ENCODE data around the gene RIPPLY3. TPM values are rescaled to one million over a fixed set of nuclear protein-coding genes. Genes with fewer than 3 reads are reported as not detected.
A peak's percentile ranks its signal among the peaks of the same experiment; 100 is the strongest.

The RIPPLY3 gene
- total and polyA plus RNA-seq, 2 of the 13 experiments (the other 11 are each of a cell fraction or from before 2014, with no cell fraction given): 0.09 to 2.9 TPM

GRCh38 chr21:37044643-37045042, 38.1 kb downstream of the RIPPLY3 start:
- no peak for ATAC-seq
- no TSS peak for BruUV-seq (replicated peaks)
- WGBS (ENCODE audit: low lambda C conversion rate): 77% methylated on average over 3 of the region's 3 CpGs
- no peaks in the 10 kb centered on the region for H3K9me3 ChIP-seq (ENCODE audit: low read length)
- no peak overlapping the region for H3K4me3 ChIP-seq (replicated peaks in 1 of 3; ENCODE audit: insufficient read depth in 1 of 3, low read depth in 2 of 3, low read length in 3 of 3)
- no peaks in the 10 kb centered on the region for H3K79me2 ChIP-seq (ENCODE audit: insufficient read depth, low read length)
- CTCF ChIA-PET (ENCODE audit: low intra/inter-chr PET ratio, low total read pairs): no interaction called here
- H2AFZ ChIP-seq (ENCODE audit: low read length): no peak overlapping the region
- H3K9ac ChIP-seq (ENCODE audit: insufficient read depth, low read depth, low read length): no peak overlapping the region
- H3K4me2 ChIP-seq (ENCODE audit: low read depth, low read length): no peak overlapping the region
- H3K27me3 ChIP-seq (ENCODE audit: control insufficient read depth in 1 of 2, insufficient read depth in 2 of 2, low read length in 2 of 2): peaks cover 0 to 2% of the 10 kb centered on the region in 2 experiments; a peak in 1 of 5 replicates
- H3K4me1 ChIP-seq (ENCODE audit: insufficient read depth, low read length): peaks cover 53% of the 10 kb centered on the region
- no peak overlapping the region for H3K27ac ChIP-seq (ENCODE audit: extremely low read length, insufficient read depth, low read length)
- no peak for FAIRE-seq
- TF ChIP-seq HMGXB3 (CRISPR knock-in tag; IDR thresholded peaks at IDR 0.05; ENCODE audit: borderline replicate concordance): no peak
- peak; percentile 84 for TF ChIP-seq ZKSCAN1 (IDR thresholded peaks at IDR 0.05; ENCODE audit: low read length)
- no peak for TF ChIP-seq RELA (CRISPR knock-in tag; IDR thresholded peaks at IDR 0.05)
- no peak for TF ChIP-seq ISX (CRISPR knock-in tag; conservative IDR thresholded peaks at IDR 0.05)
- POLR2A ChIA-PET: no interaction called here
- in situ Hi-C loops (cut with HindIII; ENCODE audit: extremely low pct_ligation_motif_present, low pct_unique_long_range_greater_than_20kb) (no loop called here), intact Hi-C loops (cut with micrococcal nuclease; ENCODE audit: unreplicated experiment) (no loop called here)
- no peaks in the 10 kb centered on the region for H4K20me1 ChIP-seq (ENCODE audit: insufficient read depth, low read length)
- H3K36me3 ChIP-seq (replicated peaks in 1 of 2; ENCODE audit: control insufficient read depth in 1 of 2, insufficient read depth in 2 of 2, low read length in 2 of 2): no peaks in the 10 kb centered on the region
- no peak for DNase-seq (ENCODE audit: low spot score)

- ChIA-PET POLR2A (no interaction called here), CTCF (ENCODE audit: low intra/inter-chr PET ratio, low total read pairs) (no interaction called here)
- no peaks in the 10 kb centered on the region for H3K9me3 ChIP-seq (ENCODE audit: low read length)
- intact Hi-C loops (cut with micrococcal nuclease; ENCODE audit: unreplicated experiment): no loop called here
- FAIRE-seq (no peak), DNase-seq (ENCODE audit: low spot score) (no peak), ATAC-seq (no peak)
- no peak overlapping the region for H3K4me3 ChIP-seq (replicated peaks in 1 of 3; ENCODE audit: insufficient read depth in 1 of 3, low read depth in 2 of 3, low read length in 3 of 3)
- WGBS (ENCODE audit: low lambda C conversion rate): 61% methylated on average over 5 of the region's 6 CpGs
- peaks cover 58% of the 10 kb centered on the region for H3K4me1 ChIP-seq (ENCODE audit: insufficient read depth, low read length)
- H2AFZ ChIP-seq (ENCODE audit: low read length): no peak overlapping the region
- H3K27me3 ChIP-seq (ENCODE audit: control insufficient read depth in 1 of 2, insufficient read depth in 2 of 2, low read length in 2 of 2): peaks cover 0 to 2% of the 10 kb centered on the region in 2 experiments; a peak in 1 of 5 replicates
- no TSS peak for BruUV-seq (replicated peaks)
- in situ Hi-C loops (cut with HindIII; ENCODE audit: extremely low pct_ligation_motif_present, low pct_unique_long_range_greater_than_20kb): no loop called here
- no peak overlapping the region for H3K4me2 ChIP-seq (ENCODE audit: low read depth, low read length)
- H3K79me2 ChIP-seq (ENCODE audit: insufficient read depth, low read length): no peaks in the 10 kb centered on the region
- no peaks in the 10 kb centered on the region for H3K36me3 ChIP-seq (replicated peaks in 1 of 2; ENCODE audit: control insufficient read depth in 1 of 2, insufficient read depth in 2 of 2, low read length in 2 of 2)
- H4K20me1 ChIP-seq (ENCODE audit: insufficient read depth, low read length): no peaks in the 10 kb centered on the region
- H3K9ac ChIP-seq (ENCODE audit: insufficient read depth, low read depth, low read length): no peak overlapping the region
- H3K27ac ChIP-seq (ENCODE audit: extremely low read length, insufficient read depth, low read length): no peak overlapping the region
- TF ChIP-seq PCBP1 (IDR thresholded peaks at IDR 0.05; ENCODE audit: borderline replicate concordance, low read depth, low read length): no peak
- no peak for TF ChIP-seq HNF4G (IDR thresholded peaks at IDR 0.05; ENCODE audit: borderline replicate concordance, low read depth, low read length)
- no peak for TF ChIP-seq HNF4G (CRISPR knock-in tag; IDR thresholded peaks at IDR 0.05; ENCODE audit: borderline replicate concordance, low read depth)
- no peak for TF ChIP-seq PRDM15 (CRISPR knock-in tag; IDR thresholded peaks at IDR 0.05)
- no peak for TF ChIP-seq POLR2AphosphoS5 (IDR thresholded peaks at IDR 0.05; ENCODE audit: low read depth, low read length)
- no peak for TF ChIP-seq TFE3 (CRISPR knock-in tag; IDR thresholded peaks at IDR 0.05)
These were observed 38.6 kb downstream of the RIPPLY3 start for GRCh38 chr21:37045149-37045548.

Measured in HepG2 (cell line).